Immature natural killer cell (primary cell): ENCODE results near the gene GGTLC2. TPM values are rescaled to one million over a fixed set of nuclear protein-coding genes. Genes with fewer than 3 reads are reported as not detected.
"Not testable (repeated sequence)": the region's sequence is repeated elsewhere in the genome, so short reads cannot be mapped to it uniquely, and the experiment has no call there.

Experiments used
- DNase-seq, 3 donors: peaks; one replicate each; pipeline ENCODE4 v3.0.0; 2022; ENCODE audit warnings: mixed read lengths in 1 of 3
- H3K27ac Mint-ChIP-seq, 6 donors: one replicate each; pipeline ENCODE4 v1.8.0; 2020; ENCODE audit warnings: mixed read lengths in 6 of 6, mild to moderate bottlenecking in 5 of 6, inconsistent platforms in 4 of 6, moderate library complexity in 3 of 6
- H3K27me3 Mint-ChIP-seq, 3 donors: one replicate each; pipeline ENCODE4 v1.8.0; 2020 to 2021; ENCODE audit warnings: low read depth in 3 of 3, mild to moderate bottlenecking in 3 of 3, mixed read lengths in 3 of 3, moderate library complexity in 3 of 3, inconsistent platforms in 1 of 3
- H3K36me3 Mint-ChIP-seq, 3 donors: one replicate each; pipeline ENCODE4 v1.8.0; 2020; ENCODE audit warnings: mixed read lengths in 3 of 3, inconsistent platforms in 2 of 3, mild to moderate bottlenecking in 2 of 3
- H3K4me1 Mint-ChIP-seq, 2 donors: one replicate each; pipeline ENCODE4 v1.8.0; 2020; ENCODE audit warnings: inconsistent platforms in 2 of 2, mild to moderate bottlenecking in 2 of 2, mixed read lengths in 2 of 2, moderate library complexity in 1 of 2
- H3K4me3 Mint-ChIP-seq, 5 donors: one replicate each; pipeline ENCODE4 v1.8.0; 2020; ENCODE audit warnings: mild to moderate bottlenecking in 5 of 5, mixed read lengths in 5 of 5, inconsistent platforms in 3 of 5, moderate library complexity in 3 of 5
- H3K9me3 Mint-ChIP-seq, 6 donors: one replicate each; pipeline ENCODE4 v1.8.0; 2020; ENCODE audit warnings: mild to moderate bottlenecking in 6 of 6, mixed read lengths in 6 of 6, inconsistent platforms in 4 of 6, moderate library complexity in 3 of 6
- polyA plus RNA-seq, 3 donors: library from polyadenylated mRNA; unstranded; fragments of 300-500 nt; fragmentation: Illumina TruSeq; gene quantifications; one replicate each; pipeline ENCODE4 v1.2.3, GENCODE V29; 2021

Gene GGTLC2
- polyA plus RNA-seq, 3 donors from 2014 or later: not detected

- peaks cover 19 to 24% of the 10 kb centered on the region in 2 donors for H3K4me1 Mint-ChIP-seq
- not testable (repeated sequence) for H3K9me3 Mint-ChIP-seq, H3K27ac Mint-ChIP-seq, DNase-seq, H3K36me3 Mint-ChIP-seq, H3K4me3 Mint-ChIP-seq, H3K27me3 Mint-ChIP-seq
These were observed 6.5 kb downstream of the GGTLC2 start for GRCh38 chr22:22650803-22651515.

GRCh38 chr22:22651593-22651992 is 7.2 kb downstream of the GGTLC2 start:
- H3K27me3 Mint-ChIP-seq, H3K27ac Mint-ChIP-seq, H3K4me3 Mint-ChIP-seq, H3K36me3 Mint-ChIP-seq, DNase-seq, H3K9me3 Mint-ChIP-seq: not testable (repeated sequence)
- H3K4me1 Mint-ChIP-seq: peaks cover 19 to 24% of the 10 kb centered on the region in 2 donors

GRCh38 chr22:22652102-22652501 is 7.7 kb downstream of the GGTLC2 start:
- Mint-ChIP-seq H3K4me1 (peaks cover 19 to 24% of the 10 kb centered on the region in 2 donors), H3K27ac (peak overlapping the region in 3 of 6 donors; percentile 19 to 88 (median 70))
- H3K9me3 Mint-ChIP-seq, H3K27me3 Mint-ChIP-seq, DNase-seq, H3K36me3 Mint-ChIP-seq, H3K4me3 Mint-ChIP-seq: not testable (repeated sequence)

- H3K4me3 Mint-ChIP-seq: peak overlapping the region in 2 of 5 donors; percentile 2 to 56
- H3K27ac Mint-ChIP-seq: peak overlapping the region in 2 of 6 donors; percentile 70 to 88
- DNase-seq, H3K36me3 Mint-ChIP-seq, H3K27me3 Mint-ChIP-seq, H3K9me3 Mint-ChIP-seq: not testable (repeated sequence)
- H3K4me1 Mint-ChIP-seq: peaks cover 19 to 24% of the 10 kb centered on the region in 2 donors
These were observed 8.2 kb downstream of the GGTLC2 start for GRCh38 chr22:22652573-22652972.

- not testable (repeated sequence) for H3K4me3 Mint-ChIP-seq, H3K9me3 Mint-ChIP-seq, DNase-seq, H3K27me3 Mint-ChIP-seq, H3K36me3 Mint-ChIP-seq, H3K27ac Mint-ChIP-seq
- H3K4me1 Mint-ChIP-seq: peaks cover 19 to 24% of the 10 kb centered on the region in 2 donors
These were observed 9.4 kb downstream of the GGTLC2 start for GRCh38 chr22:22653677-22654381.

- no peak overlapping the region for H3K4me3 Mint-ChIP-seq
- no peak for DNase-seq
- H3K27me3 Mint-ChIP-seq: peaks cover 0 to 4% (median 3%) of the 10 kb centered on the region in 3 donors
- H3K27ac Mint-ChIP-seq: peak overlapping the region in 1 of 6 donors; percentile 36
- peaks cover 0 to 4% (median 0%) of the 10 kb centered on the region in 3 donors for H3K36me3 Mint-ChIP-seq
- peaks cover 19 to 24% of the 10 kb centered on the region in 2 donors for H3K4me1 Mint-ChIP-seq
- no peaks in the 10 kb centered on the region for H3K9me3 Mint-ChIP-seq
These were observed 11.3 kb downstream of the GGTLC2 start for GRCh38 chr22:22655452-22656290.

- no peaks in the 10 kb centered on the region for H3K9me3 Mint-ChIP-seq
- peaks cover 0 to 4% (median 4%) of the 10 kb centered on the region in 3 donors for H3K27me3 Mint-ChIP-seq
- no peak overlapping the region for H3K4me3 Mint-ChIP-seq
- no peak overlapping the region for H3K27ac Mint-ChIP-seq
- no peaks in the 10 kb centered on the region for H3K36me3 Mint-ChIP-seq
- no peak for DNase-seq
- peaks cover 14 to 25% of the 10 kb centered on the region in 2 donors for H3K4me1 Mint-ChIP-seq
These were observed 13.3 kb downstream of the GGTLC2 start for GRCh38 chr22:22657712-22658111.

- Mint-ChIP-seq H3K36me3 (no peaks in the 10 kb centered on the region), H3K27ac (no peak overlapping the region)
These were observed 16.9 kb downstream of the GGTLC2 start for GRCh38 chr22:22661275-22661674.

GRCh38 chr22:22662095-22662494 is 17.7 kb downstream of the GGTLC2 start:
- no peak for DNase-seq
- H3K4me3 Mint-ChIP-seq: no peak overlapping the region
- H3K27me3 Mint-ChIP-seq: peaks cover 2 to 6% (median 4%) of the 10 kb centered on the region in 3 donors
- no peaks in the 10 kb centered on the region for H3K9me3 Mint-ChIP-seq
- H3K27ac Mint-ChIP-seq: no peak overlapping the region
- no peaks in the 10 kb centered on the region for H3K36me3 Mint-ChIP-seq
- H3K4me1 Mint-ChIP-seq: peaks cover 0 to 9% of the 10 kb centered on the region in 2 donors

More at GRCh38 chr22:22661275-22661674, 16.9 kb downstream of the GGTLC2 start:
- no peaks in the 10 kb centered on the region for H3K9me3 Mint-ChIP-seq
- H3K27me3 Mint-ChIP-seq: peaks cover 2 to 6% (median 4%) of the 10 kb centered on the region in 3 donors
- no peak overlapping the region for H3K4me3 Mint-ChIP-seq
- DNase-seq: no peak
- H3K4me1 Mint-ChIP-seq: peaks cover 0 to 9% of the 10 kb centered on the region in 2 donors

- DNase-seq: no peak
- Mint-ChIP-seq H3K4me3 (no peak overlapping the region), H3K27me3 (peaks cover 2 to 6% (median 4%) of the 10 kb centered on the region in 3 donors), H3K36me3 (no peaks in the 10 kb centered on the region), H3K4me1 (peaks cover 0 to 9% of the 10 kb centered on the region in 2 donors), H3K9me3 (no peaks in the 10 kb centered on the region), H3K27ac (no peak overlapping the region)
These were observed 19.7 kb downstream of the GGTLC2 start for GRCh38 chr22:22663861-22664800.

- H3K27ac Mint-ChIP-seq: no peak overlapping the region
- H3K27me3 Mint-ChIP-seq: peaks cover 2 to 5% (median 4%) of the 10 kb centered on the region in 3 donors
- H3K36me3 Mint-ChIP-seq: no peaks in the 10 kb centered on the region
- no peaks in the 10 kb centered on the region for H3K9me3 Mint-ChIP-seq
- DNase-seq: peak; percentile 25 to 41 (median 40)
- no peak overlapping the region for H3K4me3 Mint-ChIP-seq
- peaks cover 16 to 33% of the 10 kb centered on the region in 2 donors for H3K4me1 Mint-ChIP-seq
These were observed 22.1 kb downstream of the GGTLC2 start for GRCh38 chr22:22666307-22667091.
